SK-N-SH treated with all-trans-retinoic acid at 6 μM for 48 hours (cell line): Measurements from ENCODE around the gene FGGY.
"Not testable (repeated sequence)": the region's sequence is repeated elsewhere in the genome, so short reads cannot be mapped to it uniquely, and the experiment has no call there.

Experiments used
- CSDC2 ChIP-seq: fragments of 250-450 bp; sonication (Bioruptor Pico); IDR thresholded peaks from 2 replicates; pipeline ENCODE4 v1.5.0; 2020; ENCODE audit warnings: mild to moderate bottlenecking, moderate library complexity
- GLIS3 ChIP-seq: fragments of 250-450 bp; sonication (Bioruptor Pico); IDR thresholded peaks from 2 replicates; pipeline ENCODE4 v1.5.0; 2020; ENCODE audit warnings: mild to moderate bottlenecking, moderate library complexity
- OSR1 ChIP-seq: fragments of 250-450 bp; sonication (Bioruptor Pico); IDR thresholded peaks from 2 replicates; pipeline ENCODE4 v1.8.0; 2022; ENCODE audit warnings: moderate library complexity, mild to moderate bottlenecking, inconsistent platforms
- PATZ1 ChIP-seq: fragments of 250-450 bp; sonication (Bioruptor Pico); IDR thresholded peaks from 2 replicates; pipeline ENCODE4 v1.8.0; 2020; ENCODE audit warnings: mild to moderate bottlenecking, moderate library complexity, borderline replicate concordance
- RARB ChIP-seq: fragments of 250-450 bp; sonication (Bioruptor Pico); IDR thresholded peaks from 2 replicates; pipeline ENCODE4 v1.8.0; 2021; ENCODE audit warnings: mild to moderate bottlenecking, moderate library complexity
- ZC3H10 ChIP-seq: fragments of 250-450 bp; sonication (Bioruptor Pico); IDR thresholded peaks from 2 replicates; pipeline ENCODE4 v1.5.1; 2021; ENCODE audit warnings: mild to moderate bottlenecking, moderate library complexity
- ZFP3 ChIP-seq: fragments of 250-450 bp; sonication (Bioruptor Pico); IDR thresholded peaks from 2 replicates; pipeline ENCODE4 v1.5.0; 2020; ENCODE audit warnings: mild to moderate bottlenecking, moderate library complexity

- TF ChIP-seq PATZ1 (CRISPR knock-in tag); OSR1 (CRISPR knock-in tag); CSDC2 (CRISPR knock-in tag); RARB (CRISPR knock-in tag); GLIS3; ZC3H10 (CRISPR knock-in tag); ZFP3 (CRISPR knock-in tag): not testable (repeated sequence)
Observed at GRCh38 chr1:59462942-59463341, 166.0 kb downstream of the FGGY start.
